Neural progenitor cell (in vitro differentiated cells): ENCODE results near the gene OSM.

Source experiments
- EZH2 ChIP-seq: fragments of 200-600 bp; sonication (generic); IDR thresholded peaks from 2 replicates; pipeline ENCODE4 v1.6.1; 2017; ENCODE audit warnings: antibody characterized with exemption, mild to moderate bottlenecking, moderate library complexity
- EZH2phosphoT487 ChIP-seq: fragments of 200-600 bp; sonication (generic); IDR thresholded peaks from 2 replicates; pipeline ENCODE4 v1.6.1; 2017; ENCODE audit warnings: antibody characterized with exemption
- TF ChIP-seq, protein P1 (sequence below): fragments of 200-600 bp; sonication (generic); IDR thresholded peaks from 2 replicates; pipeline ENCODE4 v1.5.1; 2017; ENCODE audit warnings: antibody characterized with exemption, mild to moderate bottlenecking

DNA sequence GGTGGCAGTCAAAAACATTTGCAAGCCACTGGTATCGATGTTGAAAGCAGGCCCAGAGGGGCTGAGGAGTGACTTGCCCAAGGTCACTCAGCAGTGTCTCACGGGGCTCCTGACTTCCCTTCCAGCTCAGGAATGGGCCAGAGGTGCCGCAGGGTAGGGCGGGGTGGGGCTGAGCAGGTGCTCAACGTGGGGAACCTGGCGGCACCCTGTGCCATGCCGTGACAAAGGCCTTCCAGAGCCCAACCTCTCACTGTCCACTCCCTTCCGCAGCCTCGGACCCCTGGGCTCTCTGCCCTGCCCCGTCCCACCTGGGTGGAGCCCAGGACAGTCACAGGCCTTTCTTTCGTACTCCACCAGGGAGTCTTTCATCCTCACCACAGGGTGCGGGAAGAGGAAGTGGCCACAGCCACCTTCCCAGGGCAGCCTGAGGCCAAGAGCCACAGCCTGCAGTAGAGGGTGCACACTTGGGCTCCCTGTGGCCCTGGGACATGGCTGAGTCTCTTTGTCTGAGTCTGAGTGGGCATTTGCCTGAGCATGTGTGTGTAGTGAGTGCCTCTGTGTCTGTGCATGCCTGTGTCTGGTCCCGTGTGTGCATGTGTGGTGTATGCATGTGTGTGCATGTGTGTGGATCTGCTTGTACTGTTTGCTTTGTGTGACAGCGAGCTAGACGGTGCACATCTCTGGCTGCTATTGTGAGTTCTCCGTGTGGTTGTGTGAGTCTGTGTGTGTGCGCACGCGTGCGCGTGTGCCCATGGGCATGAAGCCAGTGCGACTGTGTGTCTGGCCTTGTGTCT is 14.0 kb downstream of the OSM start:
- TF ChIP-seq, protein P1, sequence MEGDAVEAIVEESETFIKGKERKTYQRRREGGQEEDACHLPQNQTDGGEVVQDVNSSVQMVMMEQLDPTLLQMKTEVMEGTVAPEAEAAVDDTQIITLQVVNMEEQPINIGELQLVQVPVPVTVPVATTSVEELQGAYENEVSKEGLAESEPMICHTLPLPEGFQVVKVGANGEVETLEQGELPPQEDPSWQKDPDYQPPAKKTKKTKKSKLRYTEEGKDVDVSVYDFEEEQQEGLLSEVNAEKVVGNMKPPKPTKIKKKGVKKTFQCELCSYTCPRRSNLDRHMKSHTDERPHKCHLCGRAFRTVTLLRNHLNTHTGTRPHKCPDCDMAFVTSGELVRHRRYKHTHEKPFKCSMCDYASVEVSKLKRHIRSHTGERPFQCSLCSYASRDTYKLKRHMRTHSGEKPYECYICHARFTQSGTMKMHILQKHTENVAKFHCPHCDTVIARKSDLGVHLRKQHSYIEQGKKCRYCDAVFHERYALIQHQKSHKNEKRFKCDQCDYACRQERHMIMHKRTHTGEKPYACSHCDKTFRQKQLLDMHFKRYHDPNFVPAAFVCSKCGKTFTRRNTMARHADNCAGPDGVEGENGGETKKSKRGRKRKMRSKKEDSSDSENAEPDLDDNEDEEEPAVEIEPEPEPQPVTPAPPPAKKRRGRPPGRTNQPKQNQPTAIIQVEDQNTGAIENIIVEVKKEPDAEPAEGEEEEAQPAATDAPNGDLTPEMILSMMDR: no peak
- TF ChIP-seq EZH2 (no peak), EZH2phosphoT487 (no peak)
